Nephron progenitor cell (in vitro differentiated cells): Measurements from ENCODE around the gene EFCAB5.

Experiments
- DNase-seq: peaks from one replicate; pipeline ENCODE4 v3.0.0; 2021
- H3K27ac Mint-ChIP-seq: 2 replicates; pipeline ENCODE4 v1.8.0; 2021; ENCODE audit warnings: mild to moderate bottlenecking, moderate library complexity, mixed read lengths
- H3K27me3 Mint-ChIP-seq: 2 replicates; pipeline ENCODE4 v1.8.0; 2021; ENCODE audit warnings: mild to moderate bottlenecking, low read depth, mixed read lengths; ENCODE audit not compliant: poor library complexity
- H3K36me3 Mint-ChIP-seq: 2 replicates; pipeline ENCODE4 v1.8.0; 2021; ENCODE audit warnings: low read depth, mixed read lengths
- H3K4me1 Mint-ChIP-seq: 2 replicates; pipeline ENCODE4 v1.8.0; 2021; ENCODE audit warnings: mixed read lengths
- H3K4me3 Mint-ChIP-seq: 2 replicates; pipeline ENCODE4 v1.8.0; 2021; ENCODE audit warnings: mild to moderate bottlenecking, moderate library complexity, mixed read lengths
- H3K9me3 Mint-ChIP-seq: 2 replicates; pipeline ENCODE4 v1.8.0; 2021; ENCODE audit warnings: mild to moderate bottlenecking, moderate library complexity, mixed read lengths
- CTCF ChIP-seq: fragments of 200-600 bp; sonication (generic); IDR thresholded peaks from 2 replicates; pipeline ENCODE4 v1.5.0; 2021; ENCODE audit warnings: antibody characterized with exemption

The EFCAB5 gene

GRCh38 chr17:29980261-29980660 lies 38.8 kb downstream of the EFCAB5 start:
- H3K9me3 Mint-ChIP-seq: peaks cover 12% of the 10 kb centered on the region
- H3K36me3 Mint-ChIP-seq: no peaks in the 10 kb centered on the region
- no peak for DNase-seq
- no peak overlapping the region for H3K4me3 Mint-ChIP-seq
- H3K27ac Mint-ChIP-seq: no peak overlapping the region
- no peak for TF ChIP-seq CTCF
- peaks cover 18% of the 10 kb centered on the region for H3K27me3 Mint-ChIP-seq
- no peaks in the 10 kb centered on the region for H3K4me1 Mint-ChIP-seq

DNA sequence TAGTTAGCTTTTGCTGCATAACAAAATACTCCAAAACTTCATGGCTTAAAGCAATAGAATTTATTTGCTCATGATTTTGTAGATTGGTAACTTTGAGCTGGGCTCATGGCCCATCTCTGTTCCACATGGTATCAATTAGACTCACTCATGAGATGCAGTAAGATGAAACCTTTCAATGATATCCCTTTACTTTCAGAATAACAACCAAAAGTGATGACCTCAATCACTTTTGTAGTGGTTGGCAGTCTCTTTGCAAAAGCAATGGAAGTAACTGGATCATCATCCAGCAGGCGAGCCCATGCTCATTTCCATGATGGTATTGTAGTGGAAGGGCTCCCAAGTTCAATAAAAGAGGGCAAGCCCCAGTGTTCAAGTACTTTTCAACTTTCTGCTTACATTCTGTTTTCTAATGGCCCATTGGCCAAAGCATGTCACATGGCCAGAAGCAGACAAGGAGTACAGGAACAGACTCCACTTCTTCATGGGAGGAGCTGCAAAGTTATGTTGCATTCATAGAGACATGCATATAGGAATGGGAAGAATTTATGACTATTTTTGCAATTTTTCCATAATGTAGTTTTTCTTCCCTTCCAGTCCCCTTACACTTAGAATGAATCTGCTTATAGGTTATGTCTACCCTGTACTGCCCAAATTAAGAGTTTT lies 41.7 kb downstream of the EFCAB5 start:
- Mint-ChIP-seq H3K27me3 (peaks cover 8% of the 10 kb centered on the region), H3K27ac (no peak overlapping the region), H3K4me3 (no peak overlapping the region), H3K9me3 (peaks cover 31% of the 10 kb centered on the region), H3K36me3 (no peaks in the 10 kb centered on the region), H3K4me1 (no peaks in the 10 kb centered on the region)
- no peak for DNase-seq
- no peak for TF ChIP-seq CTCF

GRCh38 chr17:29996458-29996857 lies 55.0 kb downstream of the EFCAB5 start:
- no peak overlapping the region for H3K27ac Mint-ChIP-seq
- H3K4me1 Mint-ChIP-seq: no peaks in the 10 kb centered on the region
- H3K27me3 Mint-ChIP-seq: peaks cover 19% of the 10 kb centered on the region
- no peak for TF ChIP-seq CTCF
- H3K4me3 Mint-ChIP-seq: no peak overlapping the region
- no peak for DNase-seq
- peaks cover 16% of the 10 kb centered on the region for H3K9me3 Mint-ChIP-seq
- no peaks in the 10 kb centered on the region for H3K36me3 Mint-ChIP-seq

GRCh38 chr17:30000001-30000754 lies 58.7 kb downstream of the EFCAB5 start:
- H3K27me3 Mint-ChIP-seq: peaks cover 13% of the 10 kb centered on the region
- DNase-seq: no peak
- peaks cover 7% of the 10 kb centered on the region for H3K4me1 Mint-ChIP-seq
- H3K9me3 Mint-ChIP-seq: peaks cover 20% of the 10 kb centered on the region
- TF ChIP-seq CTCF: no peak
- H3K4me3 Mint-ChIP-seq: no peak overlapping the region
- no peaks in the 10 kb centered on the region for H3K36me3 Mint-ChIP-seq
- no peak overlapping the region for H3K27ac Mint-ChIP-seq

GRCh38 chr17:30000755-30001257 lies 59.4 kb downstream of the EFCAB5 start:
- Mint-ChIP-seq H3K27me3 (peaks cover 13% of the 10 kb centered on the region), H3K27ac (no peak overlapping the region), H3K4me3 (no peak overlapping the region), H3K9me3 (peaks cover 20% of the 10 kb centered on the region), H3K36me3 (no peaks in the 10 kb centered on the region), H3K4me1 (peaks cover 9% of the 10 kb centered on the region)
- TF ChIP-seq CTCF: no peak
- no peak for DNase-seq
